GM23338 (cell line): Measurements from ENCODE around the gene PLA2G4F. TPM values are rescaled to one million over a fixed set of nuclear protein-coding genes. Genes with fewer than 3 reads are reported as not detected.

Experiments
- ATAC-seq: fragments of 200-7000 bp; cut with Tn5 transposase; 3 replicates; pipeline ENCODE4 v1.9.1; 2020
- DNase-seq: peaks from one replicate; pipeline ENCODE4 v3.0.0-alpha.2; 2015; ENCODE audit warnings: low spot score
- H2AFZ ChIP-seq: fragments of 200-600 bp; sonication (generic); 2 replicates; pipeline ENCODE4 v1.8.0; 2016; ENCODE audit warnings: antibody characterized with exemption, mild to moderate bottlenecking, moderate library complexity
- H3F3A ChIP-seq: fragments of 200-600 bp; sonication (generic); replicated peaks from 2 replicates; pipeline ENCODE4 v1.8.0; 2017; ENCODE audit warnings: antibody characterized with exemption, mixed run types, low read depth
- H3K27ac ChIP-seq: fragments of 200-600 bp; sonication (generic); 2 replicates; pipeline ENCODE4 v1.6.1; 2016; ENCODE audit warnings: low read depth
- H3K27me3 ChIP-seq: fragments of 200-600 bp; sonication (generic); 2 replicates; pipeline ENCODE4 v1.8.0; 2016; ENCODE audit warnings: mild to moderate bottlenecking, mixed run types, moderate library complexity; ENCODE audit not compliant: insufficient read depth
- H3K36me3 ChIP-seq: fragments of 200-600 bp; sonication (generic); 2 replicates; pipeline ENCODE4 v1.8.0; 2016; ENCODE audit warnings: mild to moderate bottlenecking; ENCODE audit not compliant: insufficient read depth
- H3K4me1 ChIP-seq: fragments of 200-600 bp; sonication (generic); 2 replicates; pipeline ENCODE4 v1.8.0; 2016; ENCODE audit warnings: mild to moderate bottlenecking, moderate library complexity; ENCODE audit not compliant: insufficient read depth
- H3K4me2 ChIP-seq: fragments of 200-600 bp; sonication (generic); 2 replicates; pipeline ENCODE4 v1.7.1; 2017; ENCODE audit warnings: mixed run types
- H3K4me3 ChIP-seq: fragments of 200-600 bp; sonication (generic); 2 replicates; pipeline ENCODE4 v1.6.1; 2016; ENCODE audit warnings: mixed run types
- H3K79me2 ChIP-seq: fragments of 200-600 bp; sonication (generic); replicated peaks from 2 replicates; pipeline ENCODE4 v1.8.0; 2017; ENCODE audit warnings: mild to moderate bottlenecking; ENCODE audit not compliant: insufficient read depth
- H3K9me2 ChIP-seq: fragments of 200-600 bp; sonication (generic); 2 replicates; pipeline ENCODE4 v1.8.0; 2017; ENCODE audit not compliant: insufficient read depth
- H4K20me1 ChIP-seq: fragments of 200-600 bp; sonication (generic); replicated peaks from 2 replicates; pipeline ENCODE4 v1.8.0; 2017; ENCODE audit warnings: mild to moderate bottlenecking; ENCODE audit not compliant: insufficient read depth
- H3K27ac Mint-ChIP-seq: 2 replicates; pipeline ENCODE4 v1.8.0; 2020; ENCODE audit warnings: inconsistent platforms, mild to moderate bottlenecking, moderate library complexity, mixed read lengths
- H3K27me3 Mint-ChIP-seq: 3 replicates; pipeline ENCODE4 v1.8.0; 2022; ENCODE audit warnings: low read depth, mild to moderate bottlenecking, moderate library complexity, mixed read lengths, inconsistent platforms; ENCODE audit not compliant: insufficient read depth, poor library complexity
- H3K36me3 Mint-ChIP-seq: 3 replicates; pipeline ENCODE4 v1.8.0; 2021; ENCODE audit warnings: low read depth, mild to moderate bottlenecking, inconsistent platforms, moderate library complexity, mixed read lengths
- H3K4me1 Mint-ChIP-seq: 3 replicates; pipeline ENCODE4 v1.8.0; 2020; ENCODE audit warnings: mild to moderate bottlenecking, inconsistent platforms, mixed read lengths
- H3K4me3 Mint-ChIP-seq: 3 replicates; pipeline ENCODE4 v1.8.0; 2021; ENCODE audit warnings: moderate library complexity, mild to moderate bottlenecking, inconsistent platforms, mixed read lengths
- H3K9me3 Mint-ChIP-seq: 3 replicates; pipeline ENCODE4 v1.8.0; 2020; ENCODE audit warnings: moderate library complexity, mild to moderate bottlenecking, inconsistent platforms, mixed read lengths
- CREB1 ChIP-seq: fragments of 250-450 bp; sonication (Bioruptor Pico); IDR thresholded peaks from 2 replicates; pipeline ENCODE4 v1.5.0; 2020; ENCODE audit warnings: low read depth, mild to moderate bottlenecking, moderate library complexity
- polyA plus RNA-seq: library from polyadenylated mRNA; unstranded; fragments of >200 nt; fragmentation: Nextera tagmentation; extraction: Ambion mirVana; gene quantifications from 2 replicates; pipeline ENCODE4 v1.2.1, GENCODE V29; 2016
- total RNA-seq: library from RNA; depleted of rRNA; stranded (reverse); fragments of >200 nt; shearing (Covaris generic); gene quantifications from 2 replicates; pipeline ENCODE4 v1.2.3, GENCODE V29; 2014
- TF ChIP-seq, protein P1 (sequence below): fragments of 250-450 bp; sonication (Bioruptor Pico); IDR thresholded peaks from 2 replicates; pipeline ENCODE4 v1.5.0; 2020; ENCODE audit warnings: mild to moderate bottlenecking, moderate library complexity
- TF ChIP-seq, protein P2 (sequence below): IDR thresholded peaks from one replicate; pipeline ENCODE4 v1.6.1; 2018; ENCODE audit warnings: antibody characterized with exemption; ENCODE audit not compliant: unreplicated experiment

PLA2G4F gene
- total and polyA plus RNA-seq, 2 experiments from 2014 or later: not detected

GRCh38 chr15:42144841-42145375, 11.5 kb downstream of the PLA2G4F start (continued):
- TF ChIP-seq, protein P1, sequence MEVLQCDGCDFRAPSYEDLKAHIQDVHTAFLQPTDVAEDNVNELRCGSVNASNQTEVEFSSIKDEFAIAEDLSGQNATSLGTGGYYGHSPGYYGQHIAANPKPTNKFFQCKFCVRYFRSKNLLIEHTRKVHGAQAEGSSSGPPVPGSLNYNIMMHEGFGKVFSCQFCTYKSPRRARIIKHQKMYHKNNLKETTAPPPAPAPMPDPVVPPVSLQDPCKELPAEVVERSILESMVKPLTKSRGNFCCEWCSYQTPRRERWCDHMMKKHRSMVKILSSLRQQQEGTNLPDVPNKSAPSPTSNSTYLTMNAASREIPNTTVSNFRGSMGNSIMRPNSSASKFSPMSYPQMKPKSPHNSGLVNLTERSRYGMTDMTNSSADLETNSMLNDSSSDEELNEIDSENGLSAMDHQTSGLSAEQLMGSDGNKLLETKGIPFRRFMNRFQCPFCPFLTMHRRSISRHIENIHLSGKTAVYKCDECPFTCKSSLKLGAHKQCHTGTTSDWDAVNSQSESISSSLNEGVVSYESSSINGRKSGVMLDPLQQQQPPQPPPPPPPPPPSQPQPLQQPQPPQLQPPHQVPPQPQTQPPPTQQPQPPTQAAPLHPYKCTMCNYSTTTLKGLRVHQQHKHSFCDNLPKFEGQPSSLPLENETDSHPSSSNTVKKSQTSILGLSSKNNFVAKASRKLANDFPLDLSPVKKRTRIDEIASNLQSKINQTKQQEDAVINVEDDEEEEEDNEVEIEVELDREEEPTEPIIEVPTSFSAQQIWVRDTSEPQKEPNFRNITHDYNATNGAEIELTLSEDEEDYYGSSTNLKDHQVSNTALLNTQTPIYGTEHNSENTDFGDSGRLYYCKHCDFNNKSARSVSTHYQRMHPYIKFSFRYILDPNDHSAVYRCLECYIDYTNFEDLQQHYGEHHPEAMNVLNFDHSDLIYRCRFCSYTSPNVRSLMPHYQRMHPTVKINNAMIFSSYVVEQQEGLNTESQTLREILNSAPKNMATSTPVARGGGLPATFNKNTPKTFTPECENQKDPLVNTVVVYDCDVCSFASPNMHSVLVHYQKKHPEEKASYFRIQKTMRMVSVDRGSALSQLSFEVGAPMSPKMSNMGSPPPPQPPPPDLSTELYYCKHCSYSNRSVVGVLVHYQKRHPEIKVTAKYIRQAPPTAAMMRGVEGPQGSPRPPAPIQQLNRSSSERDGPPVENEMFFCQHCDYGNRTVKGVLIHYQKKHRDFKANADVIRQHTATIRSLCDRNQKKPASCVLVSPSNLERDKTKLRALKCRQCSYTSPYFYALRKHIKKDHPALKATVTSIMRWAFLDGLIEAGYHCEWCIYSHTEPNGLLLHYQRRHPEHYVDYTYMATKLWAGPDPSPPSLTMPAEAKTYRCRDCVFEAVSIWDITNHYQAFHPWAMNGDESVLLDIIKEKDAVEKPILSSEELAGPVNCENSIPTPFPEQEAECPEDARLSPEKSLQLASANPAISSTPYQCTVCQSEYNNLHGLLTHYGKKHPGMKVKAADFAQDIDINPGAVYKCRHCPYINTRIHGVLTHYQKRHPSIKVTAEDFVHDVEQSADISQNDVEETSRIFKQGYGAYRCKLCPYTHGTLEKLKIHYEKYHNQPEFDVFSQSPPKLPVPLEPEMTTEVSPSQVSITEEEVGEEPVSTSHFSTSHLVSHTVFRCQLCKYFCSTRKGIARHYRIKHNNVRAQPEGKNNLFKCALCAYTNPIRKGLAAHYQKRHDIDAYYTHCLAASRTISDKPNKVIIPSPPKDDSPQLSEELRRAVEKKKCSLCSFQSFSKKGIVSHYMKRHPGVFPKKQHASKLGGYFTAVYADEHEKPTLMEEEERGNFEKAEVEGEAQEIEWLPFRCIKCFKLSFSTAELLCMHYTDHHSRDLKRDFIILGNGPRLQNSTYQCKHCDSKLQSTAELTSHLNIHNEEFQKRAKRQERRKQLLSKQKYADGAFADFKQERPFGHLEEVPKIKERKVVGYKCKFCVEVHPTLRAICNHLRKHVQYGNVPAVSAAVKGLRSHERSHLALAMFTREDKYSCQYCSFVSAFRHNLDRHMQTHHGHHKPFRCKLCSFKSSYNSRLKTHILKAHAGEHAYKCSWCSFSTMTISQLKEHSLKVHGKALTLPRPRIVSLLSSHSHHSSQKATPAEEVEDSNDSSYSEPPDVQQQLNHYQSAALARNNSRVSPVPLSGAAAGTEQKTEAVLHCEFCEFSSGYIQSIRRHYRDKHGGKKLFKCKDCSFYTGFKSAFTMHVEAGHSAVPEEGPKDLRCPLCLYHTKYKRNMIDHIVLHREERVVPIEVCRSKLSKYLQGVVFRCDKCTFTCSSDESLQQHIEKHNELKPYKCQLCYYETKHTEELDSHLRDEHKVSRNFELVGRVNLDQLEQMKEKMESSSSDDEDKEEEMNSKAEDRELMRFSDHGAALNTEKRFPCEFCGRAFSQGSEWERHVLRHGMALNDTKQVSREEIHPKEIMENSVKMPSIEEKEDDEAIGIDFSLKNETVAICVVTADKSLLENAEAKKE: no peak

GRCh38 chr15:42143866-42144625, 12.4 kb downstream of the PLA2G4F start:
- no peaks in the 10 kb centered on the region for H3K27me3 ChIP-seq
- Mint-ChIP-seq H3K27me3 (peaks cover 2% of the 10 kb centered on the region), H3K4me1 (no peaks in the 10 kb centered on the region; the same call in 2 of the 3 replicates), H3K9me3 (peaks cover 12% of the 10 kb centered on the region; the same call in 2 of the 3 replicates), H3K36me3 (no peaks in the 10 kb centered on the region), H3K4me3 (no peak overlapping the region), H3K27ac (no peak overlapping the region)
- no peak for ATAC-seq
- no peaks in the 10 kb centered on the region for H3K4me1 ChIP-seq
- H3K9me2 ChIP-seq: no peaks in the 10 kb centered on the region
- DNase-seq: no peak
- H3K36me3 ChIP-seq: no peaks in the 10 kb centered on the region
- no peaks in the 10 kb centered on the region for H3F3A ChIP-seq
- H4K20me1 ChIP-seq: no peaks in the 10 kb centered on the region
- no peaks in the 10 kb centered on the region for H3K79me2 ChIP-seq
- no peak overlapping the region for H3K4me2 ChIP-seq
- H2AFZ ChIP-seq: no peak overlapping the region
- H3K4me3 ChIP-seq: no peak overlapping the region
- H3K27ac ChIP-seq: no peak overlapping the region
- TF ChIP-seq, protein P2, sequence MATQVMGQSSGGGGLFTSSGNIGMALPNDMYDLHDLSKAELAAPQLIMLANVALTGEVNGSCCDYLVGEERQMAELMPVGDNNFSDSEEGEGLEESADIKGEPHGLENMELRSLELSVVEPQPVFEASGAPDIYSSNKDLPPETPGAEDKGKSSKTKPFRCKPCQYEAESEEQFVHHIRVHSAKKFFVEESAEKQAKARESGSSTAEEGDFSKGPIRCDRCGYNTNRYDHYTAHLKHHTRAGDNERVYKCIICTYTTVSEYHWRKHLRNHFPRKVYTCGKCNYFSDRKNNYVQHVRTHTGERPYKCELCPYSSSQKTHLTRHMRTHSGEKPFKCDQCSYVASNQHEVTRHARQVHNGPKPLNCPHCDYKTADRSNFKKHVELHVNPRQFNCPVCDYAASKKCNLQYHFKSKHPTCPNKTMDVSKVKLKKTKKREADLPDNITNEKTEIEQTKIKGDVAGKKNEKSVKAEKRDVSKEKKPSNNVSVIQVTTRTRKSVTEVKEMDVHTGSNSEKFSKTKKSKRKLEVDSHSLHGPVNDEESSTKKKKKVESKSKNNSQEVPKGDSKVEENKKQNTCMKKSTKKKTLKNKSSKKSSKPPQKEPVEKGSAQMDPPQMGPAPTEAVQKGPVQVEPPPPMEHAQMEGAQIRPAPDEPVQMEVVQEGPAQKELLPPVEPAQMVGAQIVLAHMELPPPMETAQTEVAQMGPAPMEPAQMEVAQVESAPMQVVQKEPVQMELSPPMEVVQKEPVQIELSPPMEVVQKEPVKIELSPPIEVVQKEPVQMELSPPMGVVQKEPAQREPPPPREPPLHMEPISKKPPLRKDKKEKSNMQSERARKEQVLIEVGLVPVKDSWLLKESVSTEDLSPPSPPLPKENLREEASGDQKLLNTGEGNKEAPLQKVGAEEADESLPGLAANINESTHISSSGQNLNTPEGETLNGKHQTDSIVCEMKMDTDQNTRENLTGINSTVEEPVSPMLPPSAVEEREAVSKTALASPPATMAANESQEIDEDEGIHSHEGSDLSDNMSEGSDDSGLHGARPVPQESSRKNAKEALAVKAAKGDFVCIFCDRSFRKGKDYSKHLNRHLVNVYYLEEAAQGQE: no peak
- TF ChIP-seq, protein P1: no peak
- TF ChIP-seq CREB1 (CRISPR knock-in tag): no peak
